NCI-H748 treated with DMSO at 0.1 percent for 48 hours (cell line): ENCODE results near the gene KCTD2.
"Not testable (repeated sequence)": the region's sequence is repeated elsewhere in the genome, so short reads cannot be mapped to it uniquely, and the experiment has no call there.

Source experiments
- DNase-seq: peaks from one replicate; lab custom pipeline; 2025; lab: John Stamatoyannopoulos, UW

Gene KCTD2

DNA sequence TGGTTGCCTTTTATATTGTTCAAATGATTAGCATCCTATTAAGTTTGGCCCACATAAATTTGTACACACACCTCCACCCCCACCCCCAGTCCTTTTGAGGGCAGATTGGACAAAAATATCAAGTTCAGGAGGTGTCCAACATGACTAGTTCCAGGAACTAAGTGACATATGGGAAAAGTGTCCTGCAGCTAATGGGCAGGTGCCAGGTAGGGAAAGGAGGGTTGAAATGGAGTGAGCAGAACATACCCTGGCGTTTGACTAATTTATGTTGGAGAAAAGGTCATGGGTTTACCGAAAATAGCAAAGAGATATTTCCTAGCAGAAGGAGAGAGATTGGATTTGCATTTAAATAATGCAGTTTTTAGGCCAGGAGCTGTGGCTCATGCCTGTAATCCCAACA lies 4.9 kb downstream of the KCTD2 start:
- DNase-seq = no peak

DNA sequence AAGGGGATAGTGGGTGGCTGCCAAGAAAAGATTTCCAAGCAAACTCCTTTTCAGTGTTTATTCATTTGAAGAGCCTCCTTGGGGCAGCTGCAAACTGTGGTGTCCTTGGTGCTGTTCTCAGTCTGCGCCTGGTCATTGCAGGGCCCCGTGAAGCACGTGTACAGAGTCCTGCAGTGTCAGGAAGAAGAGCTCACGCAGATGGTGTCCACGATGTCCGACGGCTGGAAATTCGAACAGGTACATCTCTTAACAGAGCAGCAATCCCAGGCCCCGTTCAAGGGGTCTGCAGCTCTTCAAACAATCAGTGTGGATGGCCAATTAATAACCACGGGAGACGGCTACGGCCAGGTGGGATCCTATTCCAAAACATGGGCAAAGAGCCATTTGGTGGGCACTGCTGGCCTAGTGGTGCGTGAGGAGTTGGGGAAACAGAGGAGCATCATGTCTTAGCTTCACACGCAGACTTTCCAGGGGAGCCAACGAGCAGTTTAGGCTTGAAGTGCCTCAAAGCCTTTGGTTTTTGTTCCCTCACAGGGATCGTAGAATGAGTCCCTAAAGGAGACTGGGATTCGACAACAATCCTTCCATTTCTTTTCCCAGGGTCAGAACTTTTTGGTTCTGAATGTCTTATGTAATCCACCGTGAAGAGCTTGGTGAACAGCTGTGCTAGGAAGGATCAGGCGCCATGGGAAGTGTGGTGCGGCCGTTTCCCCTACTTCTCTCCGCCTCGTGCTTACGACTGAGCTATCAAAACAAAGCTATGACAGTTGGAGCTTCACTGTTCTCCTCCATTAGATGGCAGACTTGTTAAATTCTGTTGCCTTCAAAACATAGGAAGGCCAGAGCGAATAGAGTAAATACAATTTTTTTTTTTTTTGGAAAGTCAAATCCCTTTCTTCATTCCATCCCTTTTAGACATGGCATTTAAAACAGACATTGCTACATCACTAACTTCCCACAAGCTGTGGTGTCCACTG lies 12.6 kb downstream of the KCTD2 start:
- no peak for DNase-seq

DNA sequence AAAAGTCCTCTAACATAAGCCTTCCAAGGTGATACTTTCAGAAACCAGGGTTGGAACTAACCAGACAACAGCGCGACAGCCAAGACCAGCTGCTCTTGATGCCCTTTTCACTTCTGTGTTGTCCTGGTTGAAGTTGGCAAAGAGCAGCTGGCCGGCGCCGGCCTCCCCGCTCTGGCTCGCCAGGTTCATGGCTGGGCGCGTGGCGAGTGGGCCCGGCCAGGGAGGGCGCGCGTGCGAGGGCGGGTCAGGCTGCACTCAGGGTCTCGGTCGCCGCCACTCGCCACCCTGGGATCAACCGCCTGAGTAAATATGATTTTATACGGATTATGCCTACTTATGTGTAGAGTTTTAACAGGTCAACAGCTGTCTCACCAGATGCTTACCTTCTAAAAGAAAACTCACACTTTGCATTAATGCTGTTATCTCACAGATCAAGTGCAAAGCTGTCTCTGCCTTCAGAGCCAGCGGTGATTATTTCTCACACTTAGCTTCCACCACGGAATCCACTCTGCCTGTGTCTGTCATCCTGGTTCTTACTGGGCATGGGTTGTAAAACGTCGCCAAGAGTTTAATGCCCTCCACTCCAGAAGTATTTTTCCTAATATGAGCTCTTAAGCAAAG lies 13.5 kb downstream of the KCTD2 start:
- no peak for DNase-seq

DNA sequence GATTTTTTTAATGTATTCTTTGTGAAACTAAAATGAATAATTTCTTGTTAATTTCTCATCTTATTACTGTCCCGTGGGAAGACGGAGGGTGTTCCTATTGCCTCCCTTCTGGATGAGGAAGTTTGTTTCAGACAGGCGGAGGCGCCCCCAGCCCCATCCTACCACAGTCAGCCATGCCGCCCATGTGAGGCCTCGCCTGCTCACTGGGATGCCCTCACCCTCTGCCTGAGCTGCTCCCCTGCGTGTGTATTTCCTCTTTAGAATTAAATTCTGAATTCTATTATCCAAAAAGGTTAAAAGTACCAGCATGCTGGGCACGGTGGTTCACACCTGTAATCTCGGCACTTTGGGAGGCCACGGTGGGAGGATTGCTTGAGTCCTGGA lies 14.0 kb downstream of the KCTD2 start:
- no peak for DNase-seq

DNA sequence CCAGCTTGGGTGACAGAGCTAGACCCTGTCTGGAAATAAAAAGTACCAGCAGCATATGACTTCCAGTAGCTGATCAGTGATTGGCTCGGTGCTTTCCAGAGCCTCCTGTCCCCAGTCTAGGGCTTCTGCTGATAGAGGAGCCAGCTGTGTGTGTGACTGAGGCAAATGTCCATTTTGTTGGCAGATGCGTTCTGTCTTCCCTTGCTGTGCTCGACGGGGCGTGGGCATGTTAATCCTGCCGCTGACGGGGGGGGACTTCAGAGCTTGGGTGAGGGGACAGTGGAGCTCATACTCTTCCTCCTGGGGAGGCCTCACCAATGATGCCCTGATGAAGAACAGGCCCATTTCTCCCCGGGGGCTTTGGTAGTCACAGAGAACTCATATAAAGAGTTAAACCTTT lies 14.6 kb downstream of the KCTD2 start:
- no peak for DNase-seq

DNA sequence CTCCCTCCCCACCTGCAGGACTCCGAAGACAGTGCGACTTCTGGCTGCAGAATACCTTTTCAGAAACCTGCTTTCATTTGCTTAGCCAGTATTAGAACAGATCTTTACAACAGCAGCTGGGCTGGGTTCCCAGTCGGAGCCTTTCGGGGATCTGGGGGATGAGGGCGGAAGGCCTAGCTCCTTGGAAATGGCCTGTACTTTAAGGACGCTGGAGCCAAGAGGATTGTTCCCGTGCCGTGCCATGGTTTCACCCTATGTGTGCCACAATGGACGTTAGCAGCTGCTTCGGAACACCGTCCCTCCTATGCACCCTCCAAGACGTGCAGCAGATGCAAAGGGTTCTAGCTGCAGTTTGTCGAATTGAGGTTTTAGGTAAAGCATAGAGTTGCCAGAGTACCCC lies 16.2 kb downstream of the KCTD2 start:
- no peak for DNase-seq

DNA sequence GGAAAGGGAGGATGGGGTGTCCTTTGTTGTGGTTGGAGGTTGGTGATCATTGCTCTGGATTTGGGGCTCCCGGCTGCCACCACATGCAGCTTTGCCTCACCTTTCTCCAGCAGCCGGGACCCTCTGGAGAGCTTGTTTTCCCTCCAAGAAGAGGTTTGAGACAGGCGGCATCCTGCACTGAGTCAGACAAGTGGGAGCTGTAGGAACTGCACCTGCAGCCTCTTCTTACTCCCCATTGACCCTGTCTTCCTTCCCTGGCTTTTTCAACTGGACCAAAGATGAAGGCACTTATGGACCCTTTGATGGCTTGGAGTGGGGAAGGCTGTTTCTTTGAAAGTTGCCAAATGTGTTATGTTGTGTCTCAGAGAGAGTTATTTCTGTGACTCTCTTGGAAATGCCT lies 16.6 kb downstream of the KCTD2 start:
- no peak for DNase-seq

DNA sequence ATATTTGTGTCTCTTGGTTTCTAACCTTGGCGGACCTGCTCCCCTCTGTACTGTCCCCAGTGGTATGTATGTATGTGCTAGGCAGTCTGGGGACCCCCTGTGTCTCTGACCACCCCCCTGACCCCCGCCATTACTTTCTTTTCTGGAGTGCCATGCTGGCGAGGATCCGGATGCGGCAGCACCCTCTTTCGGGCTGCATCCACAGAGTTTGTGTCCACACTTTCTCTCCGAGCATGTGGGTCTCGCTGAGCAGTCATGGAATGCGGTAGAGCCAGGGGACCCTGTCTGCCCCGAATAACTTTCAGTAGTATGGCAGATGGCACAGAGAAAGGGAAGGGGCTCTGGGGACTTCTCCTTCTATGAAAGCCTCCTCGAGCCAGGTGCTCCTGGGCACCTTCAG lies 17.0 kb downstream of the KCTD2 start:
- DNase-seq = no peak

DNA sequence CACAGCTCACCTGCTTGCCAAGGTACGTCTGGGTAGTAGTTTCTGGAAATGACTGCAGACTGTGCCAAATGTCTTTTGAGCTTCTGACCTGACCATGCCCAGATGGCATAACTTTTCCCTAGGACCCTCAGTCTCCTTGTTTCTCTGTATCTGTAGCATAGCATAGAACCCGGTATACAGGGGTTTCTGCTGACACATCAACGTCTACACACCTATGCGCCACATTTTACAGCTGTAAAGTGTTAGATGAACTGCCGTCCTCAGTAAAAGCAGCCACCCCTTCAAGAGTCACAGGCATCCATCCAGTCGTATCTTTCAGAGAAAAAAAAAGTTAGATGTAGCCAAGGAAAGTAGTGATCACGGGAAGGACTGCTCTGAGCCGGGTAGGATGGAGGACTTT lies 17.4 kb downstream of the KCTD2 start:
- DNase-seq = no peak

DNA sequence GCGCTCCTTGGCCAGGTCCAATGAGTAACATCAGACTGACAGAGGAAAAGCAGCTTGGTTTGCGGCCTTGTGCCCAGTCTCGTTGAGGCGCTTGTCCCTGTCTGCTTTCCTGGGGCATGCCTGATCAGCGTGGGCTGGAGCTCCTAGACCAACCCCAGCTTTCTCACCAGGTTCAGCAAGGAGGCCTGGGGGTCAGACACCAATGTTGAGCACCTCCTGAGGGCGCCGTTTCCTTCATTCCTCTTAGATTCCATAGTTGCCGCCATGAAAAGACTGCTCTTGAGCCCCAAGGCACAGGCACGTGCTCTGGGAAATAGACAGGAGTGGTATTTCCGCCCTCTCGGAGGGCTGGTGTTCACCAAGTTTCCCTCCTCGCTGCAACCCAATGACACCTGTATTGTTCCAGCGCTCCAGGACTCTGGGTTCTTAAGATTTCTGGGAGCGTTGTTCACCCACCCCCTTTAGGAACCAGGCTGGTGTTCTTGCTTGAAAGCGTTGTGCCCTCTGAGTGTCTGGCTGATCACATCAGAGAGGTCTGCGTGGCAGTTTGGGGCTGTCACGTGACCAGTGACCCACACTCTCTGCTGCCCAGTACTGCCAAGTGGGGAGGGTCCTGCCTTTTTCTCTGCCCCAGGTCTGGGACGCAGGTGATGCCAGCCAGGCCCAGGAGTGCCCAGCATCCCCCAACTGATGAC lies 18.0 kb downstream of the KCTD2 start:
- no peak for DNase-seq

DNA sequence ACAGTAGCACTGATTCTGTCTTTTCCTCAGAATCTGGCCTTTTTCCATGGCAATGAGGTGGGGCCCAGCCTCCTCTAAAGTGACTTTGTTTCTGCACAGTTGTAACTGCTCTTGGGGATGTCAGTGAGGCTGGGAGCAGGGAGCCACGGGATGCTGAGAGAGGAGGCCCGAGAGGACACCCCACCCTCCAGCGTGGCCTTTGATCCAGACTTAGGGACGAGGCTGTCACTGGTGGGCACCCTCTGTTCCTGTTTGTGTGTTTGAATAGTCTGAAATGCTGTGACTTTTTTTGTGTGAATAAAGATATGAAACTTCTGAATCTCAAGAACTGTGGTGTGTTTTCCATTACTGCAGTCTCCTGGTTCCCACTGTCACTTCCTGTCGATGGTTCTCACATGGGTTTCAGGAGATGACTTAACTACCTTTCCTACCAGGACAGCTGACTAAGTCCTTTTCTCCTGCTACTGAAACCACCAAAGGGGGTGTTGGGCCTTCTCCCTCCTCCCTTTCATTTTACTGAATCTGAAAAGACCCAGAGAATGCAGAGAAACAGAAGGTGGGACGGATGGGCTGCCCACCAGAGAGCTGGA lies 18.6 kb downstream of the KCTD2 start:
- no peak for DNase-seq

DNA sequence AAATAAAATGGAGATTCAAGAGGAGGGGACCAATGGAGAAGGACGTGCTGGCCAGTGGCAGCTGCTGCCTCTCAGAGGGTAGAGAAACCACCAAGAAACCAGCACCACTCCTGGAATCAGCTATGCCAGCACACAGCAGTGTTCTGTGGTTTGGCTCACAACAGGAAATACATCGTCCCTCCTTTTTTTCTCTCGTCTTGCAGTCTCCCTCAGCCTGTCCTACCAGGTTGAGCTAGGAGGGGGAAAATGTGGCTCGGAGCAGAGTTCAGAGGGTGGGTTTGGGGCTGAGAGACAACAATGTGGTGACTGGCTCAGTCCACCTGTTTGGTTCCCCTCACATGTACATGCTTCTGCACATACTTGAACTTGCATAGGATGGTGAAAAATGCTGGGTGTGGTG lies 20.8 kb downstream of the KCTD2 start:
- DNase-seq = no peak

DNA sequence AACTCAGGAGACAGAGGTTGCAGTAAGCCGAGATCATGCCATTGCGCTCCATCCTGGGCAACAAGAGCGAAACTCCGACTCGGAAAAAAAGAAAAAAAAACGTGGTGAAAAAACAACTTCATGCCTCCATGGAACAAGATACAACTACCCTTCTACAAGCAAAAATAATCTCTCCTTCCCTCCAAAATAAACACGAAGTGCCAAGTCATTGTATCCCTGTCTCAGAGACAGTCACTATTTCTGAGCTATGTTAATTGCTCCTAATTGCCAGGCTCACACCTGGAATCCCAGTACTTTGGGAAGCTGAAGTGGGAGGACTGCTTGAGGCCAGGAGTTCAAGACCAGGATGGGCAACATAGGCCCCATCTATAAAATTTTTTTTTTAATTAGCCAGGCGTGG lies 21.7 kb downstream of the KCTD2 start:
- no peak for DNase-seq

DNA sequence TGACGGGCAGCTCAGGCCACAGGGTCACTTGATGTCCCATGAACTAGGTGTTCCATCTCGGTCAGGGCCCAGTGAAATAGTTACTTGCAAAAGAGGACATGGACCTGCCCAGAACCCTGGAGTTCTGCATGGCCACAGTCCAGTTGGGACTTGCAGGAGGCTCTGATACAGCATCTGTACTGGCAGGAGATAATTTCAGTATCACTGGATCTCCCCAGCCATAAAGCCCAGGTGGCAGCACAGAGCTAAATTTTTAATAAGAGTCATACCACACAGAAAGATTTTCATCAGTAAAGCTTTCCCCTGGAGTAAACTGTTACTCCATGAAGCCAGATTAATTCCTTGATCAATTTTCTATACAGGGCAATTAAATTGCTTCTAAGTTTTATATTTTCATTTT lies 22.8 kb downstream of the KCTD2 start:
- no peak for DNase-seq

DNA sequence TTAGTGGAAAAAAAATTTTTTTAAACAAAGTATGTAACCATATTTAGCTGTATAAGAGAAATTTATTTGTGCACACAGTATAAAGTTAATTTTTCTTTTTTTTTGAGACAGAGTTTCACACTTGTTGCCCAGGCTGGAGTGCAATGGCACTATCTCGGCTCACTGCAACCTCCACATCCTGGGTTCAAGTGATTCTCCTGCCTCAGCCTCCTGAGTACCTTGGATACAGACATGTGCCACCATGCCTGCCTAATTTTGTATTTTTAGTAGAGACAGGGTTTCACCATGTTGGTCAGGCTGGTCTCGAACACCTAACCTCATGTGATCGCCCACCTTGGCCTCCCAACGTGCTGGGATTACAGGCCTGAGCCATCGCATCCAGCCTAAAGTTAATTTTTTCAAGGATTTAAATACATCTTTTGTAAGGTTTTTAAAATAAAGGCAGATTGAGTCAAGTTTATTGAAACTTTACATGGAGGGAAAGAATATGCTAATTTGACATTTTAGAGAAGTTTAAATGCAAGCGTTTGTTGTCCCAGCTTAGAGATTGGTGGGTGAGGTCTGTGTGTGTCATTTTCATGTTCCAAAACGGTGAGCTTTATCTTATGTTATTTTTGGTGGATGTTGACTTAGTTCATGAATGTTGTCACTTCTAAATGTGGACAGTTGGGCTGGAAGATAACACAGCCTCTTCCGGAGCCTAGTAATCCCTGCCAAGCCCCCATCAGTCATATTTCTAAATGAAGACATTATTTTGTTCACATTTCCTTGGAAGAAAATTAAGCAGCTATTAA lies 24.6 kb downstream of the KCTD2 start:
- DNase-seq = not testable (repeated sequence)

DNA sequence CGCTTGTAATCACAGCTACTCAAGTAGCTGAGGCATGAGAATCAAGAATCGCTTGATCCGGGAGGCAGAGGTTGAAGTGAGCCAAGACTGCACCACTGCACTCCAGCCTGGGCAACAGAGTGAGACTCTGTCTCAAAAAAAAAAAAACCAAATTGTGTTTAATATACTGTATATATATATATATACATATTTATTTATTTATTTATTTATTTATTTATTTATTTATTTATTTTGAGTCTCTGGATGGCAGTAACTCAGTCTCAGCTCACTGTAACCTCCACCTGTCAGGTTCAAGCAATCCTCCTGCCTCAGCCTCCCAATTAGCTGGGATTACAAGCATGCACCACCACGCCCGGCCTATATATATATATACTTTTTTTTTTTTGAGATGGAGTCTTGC lies 25.9 kb downstream of the KCTD2 start:
- not testable (repeated sequence) for DNase-seq

DNA sequence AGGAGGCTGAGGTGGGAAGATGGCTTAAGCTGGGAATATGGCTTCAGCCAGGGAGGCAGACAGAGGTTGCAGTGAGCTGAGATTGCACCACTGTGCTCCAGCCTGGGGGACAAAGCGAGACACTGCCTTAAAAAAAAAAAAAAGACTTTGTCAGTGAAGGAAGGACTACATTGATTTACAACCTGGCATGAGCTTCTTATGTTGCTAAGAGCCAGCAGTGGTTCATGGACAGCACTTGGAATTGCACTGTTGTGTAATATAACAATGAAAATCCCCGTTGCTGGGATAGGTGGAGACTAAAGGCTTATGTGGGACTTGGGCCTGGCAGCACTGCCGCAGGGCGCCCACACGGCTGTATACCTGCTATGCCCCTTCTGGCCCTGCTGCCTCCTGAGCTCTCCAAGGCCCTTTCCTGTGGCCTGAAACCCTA lies 26.6 kb downstream of the KCTD2 start:
- DNase-seq = no peak

DNA sequence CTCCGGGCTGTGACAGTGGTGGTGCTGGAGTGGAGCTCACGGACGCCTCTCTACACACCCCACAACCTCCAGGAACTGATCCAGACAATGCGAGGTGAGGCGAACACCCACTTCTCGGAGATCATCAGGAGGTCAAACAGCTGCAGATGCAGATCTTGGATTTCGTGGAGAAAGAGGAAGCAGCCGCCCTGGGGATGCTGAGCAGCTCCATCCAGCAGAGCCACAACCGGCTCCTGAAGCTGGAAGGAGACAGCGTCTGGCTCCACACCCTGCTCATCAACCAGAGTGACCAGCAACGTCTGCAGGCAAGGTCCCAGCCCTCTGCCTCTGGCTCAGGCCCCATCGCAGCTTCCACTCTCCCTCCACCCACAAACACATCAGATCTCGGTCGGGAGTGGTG lies 27.5 kb downstream of the KCTD2 start:
- DNase-seq = no peak

DNA sequence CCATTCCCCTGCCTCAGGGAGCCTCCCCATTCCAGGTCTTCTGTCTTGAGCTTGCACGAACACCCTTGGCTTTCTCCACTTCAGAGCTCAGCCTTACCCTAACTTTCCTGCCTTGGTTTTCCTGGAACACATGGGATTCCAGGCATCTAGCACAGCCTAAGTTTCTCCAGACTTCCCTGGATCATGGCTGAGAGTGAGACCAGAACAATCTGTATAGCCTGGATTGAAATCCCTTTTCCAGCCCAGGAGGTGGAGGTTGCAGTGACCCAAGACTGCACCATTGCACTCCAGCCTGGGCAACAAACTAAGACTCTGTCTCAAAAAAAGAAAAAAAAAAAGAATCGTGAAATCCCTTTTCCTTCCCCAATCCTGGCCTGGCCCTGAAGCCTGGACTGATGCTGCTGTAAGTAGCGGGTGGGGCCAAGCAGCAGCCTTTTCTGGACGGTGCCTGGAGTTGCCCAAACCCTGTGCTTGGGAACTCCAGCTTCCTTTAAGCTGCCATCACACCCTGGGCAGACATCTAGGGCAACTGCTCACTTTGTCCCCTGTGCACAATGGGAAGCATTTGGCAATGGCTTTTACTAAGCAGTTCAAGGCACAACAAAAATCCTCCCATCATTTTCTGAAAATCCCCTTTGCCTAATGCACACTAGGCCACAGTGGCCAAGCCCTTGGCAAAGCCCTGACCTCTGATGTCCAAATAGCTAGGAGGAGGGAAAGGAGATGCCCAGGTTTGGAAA lies 28.7 kb downstream of the KCTD2 start:
- DNase-seq = no peak

DNA sequence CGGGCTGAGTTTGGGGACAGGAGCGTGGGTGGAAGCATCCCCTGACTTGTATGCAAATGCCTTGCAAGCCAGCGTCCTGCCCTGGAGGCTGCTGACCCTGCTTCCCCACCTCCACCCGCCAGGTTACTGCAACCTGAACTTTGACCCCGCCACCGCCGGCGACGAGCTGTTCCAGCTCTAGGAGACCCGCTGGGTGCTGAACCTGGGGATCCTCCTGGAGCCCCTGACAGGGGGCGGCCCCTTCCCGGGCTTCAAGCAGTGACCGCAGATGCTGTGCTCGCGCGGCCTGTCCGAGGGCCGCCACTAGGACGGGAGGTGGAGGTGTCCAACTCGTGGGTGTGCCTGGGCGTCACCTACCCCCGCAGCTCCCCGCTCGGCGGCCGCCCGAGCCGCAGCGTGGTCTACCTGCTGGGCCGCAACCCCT lies 30.1 kb downstream of the KCTD2 start:
- no peak for DNase-seq
